ENCODE data around the gene OBP2A. TPM values are rescaled to one million over a fixed set of nuclear protein-coding genes. Genes with fewer than 3 reads are reported as not detected.

The OBP2A gene
- polyA plus RNA-seq, 1 donor (not counting 4 experiments of a cell fraction or from before 2014, with no cell fraction given): not detected

DNA sequence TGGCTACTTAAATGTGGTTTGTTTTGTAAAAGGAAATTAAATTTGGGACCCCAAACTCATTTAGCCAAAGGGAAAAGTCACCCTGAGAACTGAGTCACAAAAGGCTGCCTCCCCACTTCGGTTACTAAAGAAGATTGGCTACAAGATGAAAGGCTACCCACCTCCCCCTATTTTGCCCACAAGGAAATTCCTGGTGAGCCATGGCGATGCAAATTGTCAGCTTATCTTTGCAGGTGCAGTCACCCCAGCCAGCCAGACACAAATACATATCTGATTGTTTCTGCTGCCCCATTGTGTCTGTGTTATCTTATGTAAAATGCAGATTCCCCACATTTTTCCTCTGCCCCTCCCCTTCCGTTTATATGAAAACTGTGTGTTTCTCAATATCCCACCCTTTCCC, 24.5 kb downstream of the OBP2A start:
- no peak overlapping the region for H3K9ac ChIP-seq (ENCODE audit: control insufficient read depth, extremely low read depth, insufficient read depth, low read length)
- no peaks in the 10 kb centered on the region for H3K27me3 ChIP-seq (ENCODE audit: control insufficient read depth, extremely low read depth, insufficient read depth, low read length)
- no peaks in the 10 kb centered on the region for H3K9me3 ChIP-seq (ENCODE audit: control insufficient read depth, low read depth, low read length)
- H3K79me2 ChIP-seq (ENCODE audit: control insufficient read depth, insufficient read depth, low read length): no peaks in the 10 kb centered on the region
- dilution Hi-C loops (cut with MboI; ENCODE audit: extremely low pct_ligation_motif_present, low sequenced_read_pairs): no loop called here
- H4K20me1 ChIP-seq (ENCODE audit: control insufficient read depth, extremely low read depth, insufficient read depth, low read length): no peaks in the 10 kb centered on the region
- no peaks in the 10 kb centered on the region for H3K36me3 ChIP-seq (ENCODE audit: control insufficient read depth in 2 of 2, extremely low read depth in 1 of 2, insufficient read depth in 2 of 2, low read length in 2 of 2)
- no peak for FAIRE-seq
- H3K4me3 ChIP-seq (ENCODE audit: control insufficient read depth in 2 of 3, extremely low read depth in 1 of 3, insufficient read depth in 2 of 3, low read depth in 1 of 3, low read length in 3 of 3): no peak overlapping the region
- TF ChIP-seq, protein P1, sequence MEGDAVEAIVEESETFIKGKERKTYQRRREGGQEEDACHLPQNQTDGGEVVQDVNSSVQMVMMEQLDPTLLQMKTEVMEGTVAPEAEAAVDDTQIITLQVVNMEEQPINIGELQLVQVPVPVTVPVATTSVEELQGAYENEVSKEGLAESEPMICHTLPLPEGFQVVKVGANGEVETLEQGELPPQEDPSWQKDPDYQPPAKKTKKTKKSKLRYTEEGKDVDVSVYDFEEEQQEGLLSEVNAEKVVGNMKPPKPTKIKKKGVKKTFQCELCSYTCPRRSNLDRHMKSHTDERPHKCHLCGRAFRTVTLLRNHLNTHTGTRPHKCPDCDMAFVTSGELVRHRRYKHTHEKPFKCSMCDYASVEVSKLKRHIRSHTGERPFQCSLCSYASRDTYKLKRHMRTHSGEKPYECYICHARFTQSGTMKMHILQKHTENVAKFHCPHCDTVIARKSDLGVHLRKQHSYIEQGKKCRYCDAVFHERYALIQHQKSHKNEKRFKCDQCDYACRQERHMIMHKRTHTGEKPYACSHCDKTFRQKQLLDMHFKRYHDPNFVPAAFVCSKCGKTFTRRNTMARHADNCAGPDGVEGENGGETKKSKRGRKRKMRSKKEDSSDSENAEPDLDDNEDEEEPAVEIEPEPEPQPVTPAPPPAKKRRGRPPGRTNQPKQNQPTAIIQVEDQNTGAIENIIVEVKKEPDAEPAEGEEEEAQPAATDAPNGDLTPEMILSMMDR (optimal IDR thresholded peaks at IDR 0.05 in 1 of 3, IDR thresholded peaks at IDR 0.05 in 1 of 3, conservative IDR thresholded peaks at IDR 0.05 in 1 of 3; ENCODE audit: extremely low read depth in 1 of 3, insufficient read depth in 2 of 3, low read length in 3 of 3): no peak
- no peak for TF ChIP-seq EZH2 (IDR thresholded peaks at IDR 0.05; ENCODE audit: low read length)
- no peak overlapping the region for H2AFZ ChIP-seq (ENCODE audit: control insufficient read depth, low read length)
- H3K4me1 ChIP-seq (ENCODE audit: control insufficient read depth, extremely low read depth, insufficient read depth, low read length): no peaks in the 10 kb centered on the region
- H3K4me2 ChIP-seq (ENCODE audit: control insufficient read depth, extremely low read depth, insufficient read depth, low read depth, low read length): no peak overlapping the region
- no peaks in the 10 kb centered on the region for H3K9me1 ChIP-seq (ENCODE audit: control insufficient read depth, extremely low read depth, insufficient read depth, low read length)
- DNase-seq (ENCODE audit: low read depth, low spot score): no peak
- no peak overlapping the region for H3K27ac ChIP-seq (ENCODE audit: control insufficient read depth, insufficient read depth, low read length)

DNA sequence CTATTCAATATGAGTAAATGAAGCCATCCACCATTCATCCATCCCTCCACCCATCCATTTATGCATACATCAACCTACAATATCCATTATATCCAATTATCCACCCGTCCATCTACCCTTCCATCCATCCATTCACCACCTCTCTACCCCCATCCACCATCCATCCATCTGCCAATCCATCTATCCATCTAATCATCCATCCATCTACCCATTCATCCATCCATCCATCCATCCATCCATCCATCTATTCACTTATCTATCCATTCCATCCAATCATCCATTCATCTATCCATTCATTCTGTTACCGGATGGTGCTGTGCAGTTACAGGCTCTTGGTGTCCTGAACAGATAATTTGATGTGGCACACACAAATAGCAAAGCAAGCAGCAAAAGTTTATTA, 26.3 kb downstream of the OBP2A start:
- no peak overlapping the region for H3K4me3 ChIP-seq (ENCODE audit: control insufficient read depth in 2 of 3, extremely low read depth in 1 of 3, insufficient read depth in 2 of 3, low read depth in 1 of 3, low read length in 3 of 3)
- H3K9me1 ChIP-seq (ENCODE audit: control insufficient read depth, extremely low read depth, insufficient read depth, low read length): no peaks in the 10 kb centered on the region
- H3K36me3 ChIP-seq (ENCODE audit: control insufficient read depth in 2 of 2, extremely low read depth in 1 of 2, insufficient read depth in 2 of 2, low read length in 2 of 2): no peaks in the 10 kb centered on the region
- no peak overlapping the region for H3K4me2 ChIP-seq (ENCODE audit: control insufficient read depth, extremely low read depth, insufficient read depth, low read depth, low read length)
- no peak overlapping the region for H3K27ac ChIP-seq (ENCODE audit: control insufficient read depth, insufficient read depth, low read length)
- no peak overlapping the region for H2AFZ ChIP-seq (ENCODE audit: control insufficient read depth, low read length)
- FAIRE-seq: no peak
- no peak for DNase-seq (ENCODE audit: low read depth, low spot score)
- dilution Hi-C loops (cut with MboI; ENCODE audit: extremely low pct_ligation_motif_present, low sequenced_read_pairs): no loop called here
- no peak overlapping the region for H3K9ac ChIP-seq (ENCODE audit: control insufficient read depth, extremely low read depth, insufficient read depth, low read length)
- no peaks in the 10 kb centered on the region for H4K20me1 ChIP-seq (ENCODE audit: control insufficient read depth, extremely low read depth, insufficient read depth, low read length)
- no peaks in the 10 kb centered on the region for H3K27me3 ChIP-seq (ENCODE audit: control insufficient read depth, extremely low read depth, insufficient read depth, low read length)
- no peak for TF ChIP-seq EZH2 (IDR thresholded peaks at IDR 0.05; ENCODE audit: low read length)
- TF ChIP-seq, protein P1 (optimal IDR thresholded peaks at IDR 0.05 in 1 of 3, IDR thresholded peaks at IDR 0.05 in 1 of 3, conservative IDR thresholded peaks at IDR 0.05 in 1 of 3; ENCODE audit: extremely low read depth in 1 of 3, insufficient read depth in 2 of 3, low read length in 3 of 3): no peak
- H3K9me3 ChIP-seq (ENCODE audit: control insufficient read depth, low read depth, low read length): no peaks in the 10 kb centered on the region
- H3K79me2 ChIP-seq (ENCODE audit: control insufficient read depth, insufficient read depth, low read length): no peaks in the 10 kb centered on the region
- no peaks in the 10 kb centered on the region for H3K4me1 ChIP-seq (ENCODE audit: control insufficient read depth, extremely low read depth, insufficient read depth, low read length)
